HL-60/S4 (cell line): Measurements from ENCODE around the gene PSME3.

Experiments used
- in situ Hi-C: fragments of 300-500 bp; cut with MboI; formaldehyde crosslinking; loops from 2 replicates; pipeline ENCODE4 v1.14.3; 2022; ENCODE audit warnings: low sequenced_read_pairs

PSME3 gene

GRCh38 chr17:42832934-42833766 lies at the start of gene PSME3:
PSME3 (plus strand) TSS chr17:42833397; CDS start chr17:42833632, 235 bp downstream.
- in situ Hi-C loops, result loop anchor here (25.0 kb wide), 2 partner anchors 104 to 479 kb away; no protein-coding TSS in a partner anchor

DNA sequence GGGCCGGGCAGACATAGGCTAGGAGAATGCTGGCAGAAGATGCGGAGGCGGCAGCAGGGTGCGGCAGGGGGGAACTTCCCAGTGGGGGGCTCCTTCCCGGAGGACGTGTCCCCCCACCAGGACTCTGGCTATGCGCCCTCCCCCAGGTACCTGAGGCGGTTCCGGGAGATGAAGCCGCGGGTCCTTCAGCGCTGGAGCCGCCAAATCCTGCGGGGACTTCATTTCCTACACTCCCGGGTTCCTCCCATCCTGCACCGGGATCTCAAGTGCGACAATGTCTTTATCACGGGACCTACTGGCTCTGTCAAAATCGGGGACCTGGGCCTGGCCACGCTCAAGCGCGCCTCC lies 49.4 kb upstream of the PSME3 start:
- in situ Hi-C loops, result no loop called here

- in situ Hi-C loops, result no loop called here
Measured at GRCh38 chr17:42784409-42784808, 48.8 kb upstream of the PSME3 start.

- in situ Hi-C loops, result no loop called here
Measured at GRCh38 chr17:42784811-42785592, 48.2 kb upstream of the PSME3 start.

DNA sequence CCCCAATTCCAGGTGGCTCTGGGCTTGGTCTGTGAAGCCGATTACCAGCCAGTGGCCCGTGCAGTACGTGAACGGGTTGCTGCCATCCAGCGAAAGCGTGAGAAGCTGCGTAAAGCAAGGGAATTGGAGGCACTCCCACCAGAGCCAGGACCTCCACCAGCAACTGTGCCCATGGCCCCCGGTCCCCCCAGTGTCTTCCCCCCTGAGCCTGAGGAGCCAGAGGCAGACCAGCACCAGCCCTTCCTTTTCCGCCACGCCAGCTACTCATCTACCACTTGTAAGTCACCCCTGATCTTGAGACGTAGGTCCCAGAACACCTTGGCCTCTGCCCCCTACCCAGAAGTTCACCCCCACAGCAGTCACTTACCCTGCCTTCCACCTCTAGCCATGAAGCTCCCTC lies 45.9 kb upstream of the PSME3 start:
- in situ Hi-C loops, result no loop called here

DNA sequence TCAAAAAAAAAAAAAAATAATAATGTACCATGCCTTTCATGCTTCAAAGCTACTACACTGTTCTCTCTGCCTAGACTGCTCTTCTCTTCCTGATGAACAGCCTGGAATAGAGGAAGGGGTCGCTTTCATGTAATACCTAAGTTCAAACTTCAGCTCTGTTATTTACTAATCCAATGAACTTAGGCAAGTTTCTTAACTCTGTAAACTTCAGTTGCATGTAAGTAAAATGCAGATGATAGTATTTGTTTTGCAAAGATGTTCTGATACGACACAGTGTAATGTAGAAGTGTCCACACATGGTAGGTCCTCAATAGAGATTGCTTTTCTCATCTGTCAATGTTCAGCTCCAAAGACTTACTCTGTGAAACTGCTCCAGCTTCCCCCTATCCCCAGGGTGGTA lies 41.2 kb upstream of the PSME3 start:
- in situ Hi-C loops, result no loop called here

GRCh38 chr17:42792545-42792944 lies 40.7 kb upstream of the PSME3 start:
- in situ Hi-C loops, result no loop called here

DNA sequence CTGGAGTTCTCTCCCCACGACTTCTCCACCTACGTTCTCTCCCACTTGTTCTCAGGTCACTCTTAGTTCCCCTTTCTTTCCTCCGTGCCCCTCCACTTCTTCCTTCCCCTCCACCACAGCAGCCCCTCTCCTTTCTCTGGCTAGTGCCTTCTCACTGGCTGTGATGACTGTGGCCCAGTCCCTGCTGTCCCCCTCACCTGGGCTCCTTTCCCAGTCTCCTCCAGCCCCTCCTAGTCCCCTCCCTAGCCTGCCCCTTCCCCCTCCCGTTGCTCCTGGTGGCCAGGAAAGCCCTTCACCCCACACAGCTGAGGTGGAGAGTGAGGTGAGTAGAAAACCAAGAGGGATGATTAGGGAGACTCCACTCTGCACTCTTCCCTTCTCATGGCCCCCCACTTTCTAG lies 38.1 kb upstream of the PSME3 start:
- in situ Hi-C loops, result no loop called here

DNA sequence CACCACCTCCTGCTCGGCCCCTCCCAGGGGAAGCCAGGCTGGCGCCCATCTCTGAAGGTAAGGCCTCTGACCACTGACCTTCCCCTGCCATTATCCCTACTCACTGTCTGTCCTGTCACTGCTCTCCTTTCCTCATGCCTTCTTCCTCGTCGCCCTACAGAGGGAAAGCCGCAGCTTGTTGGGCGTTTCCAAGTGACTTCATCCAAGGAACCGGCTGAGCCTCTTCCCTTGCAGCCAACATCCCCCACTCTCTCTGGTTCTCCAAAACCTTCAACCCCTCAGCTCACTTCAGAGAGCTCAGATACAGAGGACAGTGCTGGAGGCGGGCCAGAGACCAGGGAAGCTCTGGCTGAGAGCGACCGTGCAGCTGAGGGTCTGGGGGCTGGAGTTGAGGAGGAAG lies 37.7 kb upstream of the PSME3 start:
- in situ Hi-C loops, result no loop called here

GRCh38 chr17:42796066-42796758 lies 37.0 kb upstream of the PSME3 start:
- in situ Hi-C loops, result no loop called here

GRCh38 chr17:42797067-42798007 lies 35.9 kb upstream of the PSME3 start:
- in situ Hi-C loops, result no loop called here

DNA sequence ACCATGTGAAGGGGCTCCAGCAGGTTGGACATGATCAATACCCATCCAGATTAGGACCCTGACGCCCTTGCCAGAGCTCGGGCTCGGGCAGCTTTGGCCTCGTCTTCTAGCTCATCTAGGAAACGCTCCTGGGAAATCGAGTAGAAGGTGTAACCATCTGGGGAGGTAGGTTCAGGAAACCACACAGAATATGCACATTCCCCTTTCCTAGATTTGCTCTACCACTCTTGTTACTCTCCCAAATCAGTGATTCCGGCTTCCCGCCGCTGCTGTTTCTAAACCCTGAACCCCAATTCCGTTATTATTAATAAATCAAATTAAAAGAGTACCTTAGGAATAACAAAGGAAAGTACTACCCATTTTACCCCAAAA lies 35.2 kb upstream of the PSME3 start:
- in situ Hi-C loops, result no loop called here

GRCh38 chr17:42798383-42799380 lies 34.5 kb upstream of the PSME3 start, which contains the start of the genes CNTD1 and COA3:
CNTD1 (plus strand) TSS chr17:42798861; CDS start chr17:42799068, 207 bp downstream.
COA3 (minus strand) TSS chr17:42798704; CDS start chr17:42798681, 23 bp downstream.
- in situ Hi-C loops, result no loop called here

GRCh38 chr17:42803074-42803883 lies 29.9 kb upstream of the PSME3 start:
- in situ Hi-C loops, result no loop called here

DNA sequence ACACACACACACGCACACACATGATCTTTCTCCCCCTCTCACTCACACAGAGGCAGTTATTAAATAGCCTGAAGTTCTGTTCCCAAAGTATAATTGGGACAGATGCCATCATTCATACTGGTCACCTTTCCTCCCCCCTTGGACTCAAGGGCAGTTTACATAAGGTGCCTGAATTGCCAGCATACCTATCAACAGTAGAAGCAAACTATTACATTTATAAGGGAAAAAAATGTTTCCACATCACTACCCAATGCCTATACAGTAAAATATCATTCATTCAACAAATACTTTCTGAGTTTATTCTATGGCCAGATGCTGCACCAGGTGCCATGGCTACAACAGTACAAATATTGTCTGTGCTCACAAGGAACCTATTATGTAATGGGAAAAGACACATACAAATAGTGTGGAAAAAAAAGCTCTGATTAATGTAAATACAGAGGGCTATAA lies 28.3 kb upstream of the PSME3 start:
- in situ Hi-C loops, result no loop called here

DNA sequence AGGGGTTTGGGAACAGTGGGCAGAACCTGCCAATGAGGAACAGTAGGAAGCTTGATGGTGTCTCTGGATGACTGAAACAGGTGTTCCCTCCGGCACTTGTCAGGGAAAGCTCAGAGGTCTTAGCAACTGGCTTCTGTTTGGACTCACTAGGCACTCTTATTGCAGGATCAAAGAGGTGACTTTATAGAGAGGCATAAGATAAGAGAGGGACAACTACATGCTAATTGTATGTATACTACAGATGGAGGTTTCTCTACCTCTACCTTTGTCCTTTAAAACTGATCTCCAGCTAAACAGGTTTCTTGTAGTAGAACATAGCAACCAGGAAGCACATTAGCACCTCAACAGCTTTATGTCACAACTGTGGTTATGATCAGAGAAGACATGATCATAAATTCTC lies 26.9 kb upstream of the PSME3 start:
- in situ Hi-C loops, result no loop called here

- in situ Hi-C loops, result no loop called here
Measured at GRCh38 chr17:42809250-42809649, 23.9 kb upstream of the PSME3 start.
